ENCODE results near the gene TUBA1C.
A peak's percentile ranks its signal among the peaks of the same experiment; 100 is the strongest.

The TUBA1C gene

DNA sequence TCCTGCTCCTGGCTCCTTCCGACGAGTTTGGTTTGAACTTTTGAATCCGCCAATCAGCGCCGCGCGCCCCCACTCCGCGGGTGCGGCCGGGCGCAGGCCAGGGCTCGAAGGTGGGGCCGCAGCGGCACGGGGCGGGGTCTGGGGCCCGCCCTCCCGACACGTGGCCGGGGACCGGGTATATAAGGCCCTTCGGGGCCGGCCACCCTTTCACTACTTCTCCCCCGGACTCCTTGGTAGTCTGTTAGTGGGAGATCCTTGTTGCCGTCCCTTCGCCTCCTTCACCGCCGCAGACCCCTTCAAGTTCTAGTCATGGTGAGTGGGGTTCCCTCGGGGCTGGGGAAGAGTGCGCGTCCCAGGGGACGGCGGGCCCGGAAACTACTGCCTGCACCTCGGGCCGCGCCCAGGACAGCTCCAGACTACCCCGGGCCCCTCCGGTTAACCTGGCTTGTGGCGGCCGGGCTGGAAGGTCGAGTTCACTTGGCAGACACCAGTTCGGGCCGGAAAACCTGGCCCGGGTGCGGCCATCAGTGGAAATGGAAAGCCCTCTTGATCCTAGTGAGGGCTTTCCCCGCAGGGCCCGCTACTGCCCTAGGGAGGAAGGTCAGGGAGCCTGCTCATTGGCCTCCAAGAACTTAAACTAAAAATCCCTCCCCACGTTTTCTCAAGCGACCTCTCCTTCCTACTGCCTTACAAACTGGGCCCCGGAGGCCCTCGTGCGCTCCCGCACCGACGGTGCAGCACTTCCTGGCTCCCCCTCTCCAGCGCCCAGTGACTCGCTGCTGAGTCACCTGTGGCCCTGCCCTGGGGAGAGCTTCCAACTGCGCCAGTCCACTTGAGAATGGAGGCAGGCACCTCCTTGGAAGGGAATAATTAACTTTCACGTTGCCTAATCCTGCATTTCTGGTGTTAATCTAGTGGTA, at the start of gene TUBA1C:
Gene TUBA1C, plus strand, starts transcription at position 210 of the 920 bp plus-strand sequence. Its CDS starts 100 bp downstream, at position 310.
- DNase-seq (ENCODE audit: low read depth, low spot score), result peak; percentile 58
- no peaks in the 10 kb centered on the region for H3K9me3 ChIP-seq (ENCODE audit: low read depth, low read length)
- H3K4me3 ChIP-seq, result peak within 1 kb of the TSS; percentile 99
- peak within 1 kb of the TSS; percentile 84 for H3K27ac ChIP-seq
- no peak for TF ChIP-seq EZH2 (IDR thresholded peaks at IDR 0.05)
- TF ChIP-seq POLR2AphosphoS5 (IDR thresholded peaks at IDR 0.05; ENCODE audit: borderline replicate concordance, low read depth, low read length), result peak; percentile 100
- peaks cover 35% of the 10 kb centered on the region for H3K36me3 ChIP-seq (ENCODE audit: insufficient read depth, low read length)
- peak within 1 kb of the TSS; percentile 99 for H3K9ac ChIP-seq (ENCODE audit: insufficient read length)

DNA sequence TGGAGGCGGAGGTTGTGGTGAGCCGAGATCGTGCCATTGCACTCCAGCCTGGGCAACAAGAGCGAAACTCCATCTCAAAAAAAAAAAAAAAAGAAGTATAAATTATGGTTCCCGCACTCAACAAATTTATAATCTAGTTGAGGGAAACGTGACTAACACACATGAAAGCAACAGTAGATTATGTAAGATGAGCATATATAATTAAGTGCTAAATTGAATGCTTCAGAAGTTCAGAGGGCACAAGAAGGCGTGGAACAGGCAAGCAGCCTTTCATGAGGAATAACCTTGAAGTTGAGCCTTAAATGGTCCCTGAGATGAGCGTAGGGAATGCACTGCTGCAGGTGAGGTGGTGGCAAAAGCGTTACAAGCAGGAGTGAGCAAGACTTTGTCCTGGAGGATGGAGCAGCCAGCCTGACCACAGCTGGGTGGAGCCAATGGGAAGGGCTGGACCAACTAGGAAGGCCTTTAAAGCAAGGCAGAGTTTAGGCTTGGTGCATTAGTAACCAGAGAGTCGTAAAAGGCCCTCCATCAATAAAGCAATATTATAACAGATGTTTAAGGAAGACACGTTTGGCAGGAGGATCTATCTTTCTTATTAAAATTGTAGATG, 45.4 kb upstream of the TUBA1C start:
- Histone ChIP-seq H3K27ac (no peak overlapping the region), H3K9me3 (ENCODE audit: low read depth, low read length) (no peaks in the 10 kb centered on the region), H3K4me3 (no peak overlapping the region), H3K36me3 (ENCODE audit: insufficient read depth, low read length) (no peaks in the 10 kb centered on the region), H3K9ac (ENCODE audit: insufficient read length) (no peak overlapping the region)
- DNase-seq (ENCODE audit: low read depth, low spot score), result no peak
- TF ChIP-seq POLR2AphosphoS5 (IDR thresholded peaks at IDR 0.05; ENCODE audit: borderline replicate concordance, low read depth, low read length), result no peak
- TF ChIP-seq FOXP2 (optimal IDR thresholded peaks at IDR 0.05; ENCODE audit: control extremely low read depth, extremely low read length, insufficient read depth), result no peak
- no peak for TF ChIP-seq EZH2 (IDR thresholded peaks at IDR 0.05)

DNA sequence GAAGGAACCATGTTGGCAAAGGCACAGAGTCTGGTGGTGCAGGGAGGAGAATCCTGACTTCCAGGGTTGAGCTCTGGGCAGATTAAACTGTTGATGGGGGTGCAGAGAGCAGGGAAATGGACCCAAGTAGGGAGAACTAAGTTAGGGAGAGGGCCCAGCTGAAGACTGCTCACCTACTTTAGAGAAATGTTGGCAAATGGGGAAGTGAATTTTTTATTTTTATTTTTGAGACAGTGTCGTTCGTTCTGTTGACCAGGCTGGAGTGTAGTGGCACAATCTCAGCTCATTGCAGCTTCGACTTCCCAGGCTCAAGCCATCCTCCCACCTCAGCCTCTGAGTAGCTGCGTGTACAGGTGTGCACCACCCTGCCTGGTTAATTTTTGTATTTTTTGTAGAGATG, 43.9 kb upstream of the TUBA1C start:
- DNase-seq (ENCODE audit: low read depth, low spot score), result no peak
- no peak overlapping the region for H3K9ac ChIP-seq (ENCODE audit: insufficient read length)

DNA sequence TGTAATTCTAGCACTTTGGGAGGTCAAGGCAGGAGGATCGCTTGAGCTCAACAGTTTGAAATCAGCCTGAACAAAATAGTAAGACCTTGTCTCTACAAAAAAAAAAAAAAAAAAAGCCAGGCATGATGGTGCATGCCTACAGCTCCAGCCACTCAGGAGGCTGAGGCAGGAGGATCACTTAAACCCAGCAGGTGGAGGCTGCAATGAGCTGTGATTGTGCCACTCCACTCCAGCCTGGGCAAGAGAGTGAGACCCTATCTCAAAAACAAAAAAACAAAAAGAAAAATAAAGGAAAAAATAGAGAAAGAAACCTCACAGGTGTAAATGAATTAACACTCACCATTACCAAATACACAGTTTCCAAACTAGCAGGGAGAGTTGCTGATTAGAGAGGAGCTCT, 41.8 kb upstream of the TUBA1C start:
- no peak overlapping the region for H3K27ac ChIP-seq
- no peak overlapping the region for H3K4me3 ChIP-seq
- H3K36me3 ChIP-seq (ENCODE audit: insufficient read depth, low read length), result no peaks in the 10 kb centered on the region
- no peak overlapping the region for H3K9ac ChIP-seq (ENCODE audit: insufficient read length)
- DNase-seq (ENCODE audit: low read depth, low spot score), result no peak
- TF ChIP-seq FOXP2 (optimal IDR thresholded peaks at IDR 0.05; ENCODE audit: control extremely low read depth, extremely low read length, insufficient read depth) (no peak), EZH2 (IDR thresholded peaks at IDR 0.05) (no peak), POLR2AphosphoS5 (IDR thresholded peaks at IDR 0.05; ENCODE audit: borderline replicate concordance, low read depth, low read length) (no peak)
- no peaks in the 10 kb centered on the region for H3K9me3 ChIP-seq (ENCODE audit: low read depth, low read length)

More for the DNA sequence above, 43.9 kb upstream of the TUBA1C start:
- no peak overlapping the region for H3K27ac ChIP-seq
- H3K4me3 ChIP-seq, result no peak overlapping the region
- no peaks in the 10 kb centered on the region for H3K36me3 ChIP-seq (ENCODE audit: insufficient read depth, low read length)
- H3K9me3 ChIP-seq (ENCODE audit: low read depth, low read length), result no peaks in the 10 kb centered on the region
- TF ChIP-seq POLR2AphosphoS5 (IDR thresholded peaks at IDR 0.05; ENCODE audit: borderline replicate concordance, low read depth, low read length) (no peak), EZH2 (IDR thresholded peaks at IDR 0.05) (no peak), FOXP2 (optimal IDR thresholded peaks at IDR 0.05; ENCODE audit: control extremely low read depth, extremely low read length, insufficient read depth) (no peak)

DNA sequence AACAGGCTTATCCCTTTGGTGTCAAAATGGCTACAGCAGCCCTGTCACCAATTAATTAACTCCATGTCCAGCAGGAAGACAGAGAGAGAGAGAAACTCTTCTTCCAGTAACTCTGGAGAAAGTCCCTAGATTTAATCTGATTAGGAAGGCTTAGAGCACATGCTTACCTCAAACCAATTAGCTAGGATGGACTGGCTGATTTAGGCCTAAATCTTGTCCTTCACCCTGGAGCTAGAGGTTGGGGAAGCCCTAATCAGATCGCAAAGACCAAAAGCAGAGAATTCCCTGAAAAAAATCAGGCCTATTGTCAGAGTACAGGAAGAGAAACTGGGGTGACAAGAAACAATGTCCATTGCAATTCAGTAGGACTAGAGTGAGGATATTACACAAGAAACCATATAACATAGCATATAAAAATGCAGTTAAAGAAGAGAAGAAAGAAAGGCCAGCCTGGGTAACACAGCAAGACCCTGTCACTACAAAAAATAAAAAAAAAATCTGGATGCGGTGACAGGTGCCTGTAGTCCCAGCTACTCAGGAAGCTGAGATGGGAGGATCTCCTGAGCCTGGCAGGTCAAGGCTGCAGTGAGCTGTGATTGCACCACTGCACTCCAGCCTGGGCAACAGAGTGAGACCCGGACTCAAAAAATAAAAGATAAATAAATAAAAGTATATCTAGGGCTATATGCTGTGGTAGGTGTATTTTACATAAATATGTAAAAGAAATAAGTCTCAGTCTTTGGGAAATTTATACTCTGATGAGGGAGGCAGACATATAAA, 41.1 kb upstream of the TUBA1C start:
- Histone ChIP-seq H3K9ac (ENCODE audit: insufficient read length) (no peak overlapping the region), H3K4me3 (no peak overlapping the region), H3K27ac (no peak overlapping the region), H3K36me3 (ENCODE audit: insufficient read depth, low read length) (no peaks in the 10 kb centered on the region), H3K9me3 (ENCODE audit: low read depth, low read length) (no peaks in the 10 kb centered on the region)
- TF ChIP-seq EZH2 (IDR thresholded peaks at IDR 0.05), result no peak
- TF ChIP-seq FOXP2 (optimal IDR thresholded peaks at IDR 0.05; ENCODE audit: control extremely low read depth, extremely low read length, insufficient read depth), result no peak
- TF ChIP-seq POLR2AphosphoS5 (IDR thresholded peaks at IDR 0.05; ENCODE audit: borderline replicate concordance, low read depth, low read length), result no peak
- DNase-seq (ENCODE audit: low read depth, low spot score), result no peak

DNA sequence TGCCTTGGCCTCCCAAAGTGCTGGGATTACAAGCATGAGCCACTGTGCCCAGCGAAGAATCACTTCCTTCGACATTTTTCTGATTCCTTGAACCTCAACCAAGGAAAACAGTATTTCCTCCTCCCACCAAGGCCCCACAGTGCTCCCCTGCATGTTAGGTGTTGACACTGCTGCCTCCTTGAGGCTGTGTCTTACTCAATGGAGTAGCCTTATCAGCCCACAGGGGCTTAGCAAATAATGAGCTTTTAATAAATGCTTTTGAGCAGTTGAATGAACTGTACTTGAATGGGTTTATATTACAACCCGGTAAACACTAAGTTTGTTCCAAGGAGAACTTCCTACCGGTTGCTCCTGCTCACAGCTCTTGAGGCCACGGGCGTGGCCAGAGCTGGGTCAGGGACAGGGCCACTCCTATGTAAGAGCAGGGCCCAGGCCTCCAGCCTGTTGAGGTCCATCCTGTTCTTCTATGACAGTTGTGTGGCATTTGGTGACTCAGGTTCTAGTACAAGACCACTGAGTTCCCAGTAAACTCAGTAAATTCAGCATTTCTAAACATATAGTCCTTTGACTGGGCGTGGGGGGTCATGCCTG, 39.2 kb upstream of the TUBA1C start:
- no peak for DNase-seq (ENCODE audit: low read depth, low spot score)
- Histone ChIP-seq H3K27ac (no peak overlapping the region), H3K36me3 (ENCODE audit: insufficient read depth, low read length) (no peaks in the 10 kb centered on the region), H3K4me3 (no peak overlapping the region), H3K9ac (ENCODE audit: insufficient read length) (no peak overlapping the region), H3K9me3 (ENCODE audit: low read depth, low read length) (no peaks in the 10 kb centered on the region)
- TF ChIP-seq FOXP2 (optimal IDR thresholded peaks at IDR 0.05; ENCODE audit: control extremely low read depth, extremely low read length, insufficient read depth), result no peak
- TF ChIP-seq EZH2 (IDR thresholded peaks at IDR 0.05), result no peak
- no peak for TF ChIP-seq POLR2AphosphoS5 (IDR thresholded peaks at IDR 0.05; ENCODE audit: borderline replicate concordance, low read depth, low read length)

DNA sequence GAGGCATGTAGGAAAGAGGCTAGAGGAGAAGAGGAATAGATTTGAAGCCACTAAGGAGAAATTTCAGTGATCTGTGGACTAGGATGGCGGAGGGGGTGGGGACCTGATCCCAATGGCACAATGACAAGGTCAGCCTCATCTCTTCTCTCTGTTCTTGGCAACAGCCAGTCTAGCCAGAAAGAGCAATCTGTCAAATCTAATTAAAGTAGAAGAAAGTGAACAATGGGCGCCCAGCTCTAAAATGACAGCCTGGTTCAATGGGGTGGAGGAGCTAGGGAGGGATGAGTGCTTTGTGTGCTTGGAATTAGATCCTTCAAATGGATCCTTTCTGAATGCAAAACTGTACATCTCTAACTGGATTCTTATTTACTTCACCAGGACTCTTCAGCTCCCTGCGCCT, 37.2 kb upstream of the TUBA1C start:
- TF ChIP-seq EZH2 (IDR thresholded peaks at IDR 0.05) (no peak), POLR2AphosphoS5 (IDR thresholded peaks at IDR 0.05; ENCODE audit: borderline replicate concordance, low read depth, low read length) (no peak), FOXP2 (optimal IDR thresholded peaks at IDR 0.05; ENCODE audit: control extremely low read depth, extremely low read length, insufficient read depth) (no peak)
- Histone ChIP-seq H3K27ac (no peak overlapping the region), H3K4me3 (no peak overlapping the region), H3K9ac (ENCODE audit: insufficient read length) (no peak overlapping the region), H3K9me3 (ENCODE audit: low read depth, low read length) (no peaks in the 10 kb centered on the region), H3K36me3 (ENCODE audit: insufficient read depth, low read length) (no peaks in the 10 kb centered on the region)
- DNase-seq (ENCODE audit: low read depth, low spot score), result no peak

DNA sequence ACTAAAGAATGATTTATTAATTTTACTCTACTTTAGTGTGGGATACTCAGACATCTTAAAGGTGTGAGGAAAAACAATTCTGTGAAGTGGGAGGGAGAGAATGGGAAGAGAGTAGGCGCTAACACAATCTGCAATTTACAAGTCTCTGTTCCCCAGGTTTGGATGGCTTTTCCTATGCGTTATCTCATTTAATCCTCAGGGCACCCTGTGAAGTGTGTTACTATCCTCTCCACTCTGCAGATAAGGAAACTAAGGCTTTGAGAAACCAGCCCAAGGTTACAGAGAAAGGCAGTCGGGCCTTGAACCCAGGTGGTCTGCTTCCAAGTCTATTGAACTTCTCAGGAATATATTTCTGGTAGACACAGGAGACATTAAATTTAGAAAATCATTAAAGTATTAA, 36.2 kb upstream of the TUBA1C start:
- H3K9me3 ChIP-seq (ENCODE audit: low read depth, low read length), result no peaks in the 10 kb centered on the region
- TF ChIP-seq EZH2 (IDR thresholded peaks at IDR 0.05), result no peak
- H3K9ac ChIP-seq (ENCODE audit: insufficient read length), result no peak overlapping the region
- no peak overlapping the region for H3K27ac ChIP-seq
- DNase-seq (ENCODE audit: low read depth, low spot score), result no peak
- no peak overlapping the region for H3K4me3 ChIP-seq
- no peaks in the 10 kb centered on the region for H3K36me3 ChIP-seq (ENCODE audit: insufficient read depth, low read length)

All from SK-N-MC (cell line).